ENCODE data around the gene SPR. TPM values are rescaled to one million over a fixed set of nuclear protein-coding genes. Genes with fewer than 3 reads are reported as not detected.

SPR gene
- total and polyA plus RNA-seq, 3 donors from 2014 or later = 15.7 to 27.6 (median 21.7) TPM

DNA sequence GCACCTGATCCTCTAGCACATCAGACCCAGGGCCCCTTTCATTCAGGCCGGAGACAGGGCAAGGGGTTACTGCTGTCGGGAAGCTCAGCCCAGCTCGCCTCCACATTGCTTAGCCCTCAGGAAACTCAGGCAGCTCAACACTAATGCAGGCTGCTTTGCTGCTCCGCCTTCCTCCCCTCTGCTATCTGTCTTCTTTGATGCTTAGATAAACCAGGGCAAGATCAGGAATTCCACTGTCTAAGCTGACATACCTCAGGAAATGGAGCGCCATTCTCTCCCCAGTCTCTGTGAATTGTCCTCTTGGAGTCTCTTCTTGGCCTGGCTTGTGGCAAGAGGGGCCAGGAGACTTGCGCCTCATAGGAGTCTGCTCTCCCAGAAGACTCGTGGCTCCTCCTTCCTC is 35.9 kb upstream of the SPR start:
- intact Hi-C loops (cut with DNase I; ENCODE audit: low total_unique reads) = loop anchor here (10.0 kb wide), 1 partner anchor 77 kb away; no protein-coding TSS in a partner anchor
- no peak for TF ChIP-seq POLR2A (IDR thresholded peaks at IDR 0.05)
- TF ChIP-seq, protein P1, sequence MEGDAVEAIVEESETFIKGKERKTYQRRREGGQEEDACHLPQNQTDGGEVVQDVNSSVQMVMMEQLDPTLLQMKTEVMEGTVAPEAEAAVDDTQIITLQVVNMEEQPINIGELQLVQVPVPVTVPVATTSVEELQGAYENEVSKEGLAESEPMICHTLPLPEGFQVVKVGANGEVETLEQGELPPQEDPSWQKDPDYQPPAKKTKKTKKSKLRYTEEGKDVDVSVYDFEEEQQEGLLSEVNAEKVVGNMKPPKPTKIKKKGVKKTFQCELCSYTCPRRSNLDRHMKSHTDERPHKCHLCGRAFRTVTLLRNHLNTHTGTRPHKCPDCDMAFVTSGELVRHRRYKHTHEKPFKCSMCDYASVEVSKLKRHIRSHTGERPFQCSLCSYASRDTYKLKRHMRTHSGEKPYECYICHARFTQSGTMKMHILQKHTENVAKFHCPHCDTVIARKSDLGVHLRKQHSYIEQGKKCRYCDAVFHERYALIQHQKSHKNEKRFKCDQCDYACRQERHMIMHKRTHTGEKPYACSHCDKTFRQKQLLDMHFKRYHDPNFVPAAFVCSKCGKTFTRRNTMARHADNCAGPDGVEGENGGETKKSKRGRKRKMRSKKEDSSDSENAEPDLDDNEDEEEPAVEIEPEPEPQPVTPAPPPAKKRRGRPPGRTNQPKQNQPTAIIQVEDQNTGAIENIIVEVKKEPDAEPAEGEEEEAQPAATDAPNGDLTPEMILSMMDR (IDR thresholded peaks at IDR 0.05) = no peak
- DNase-seq = no peak
- Histone ChIP-seq H3K27me3 (no peaks in the 10 kb centered on the region), H3K9me3 (no peaks in the 10 kb centered on the region), H3K27ac (no peak overlapping the region), H3K4me1 (no peaks in the 10 kb centered on the region), H3K36me3 (ENCODE audit: low read depth, missing control alignments) (no peaks in the 10 kb centered on the region), H3K4me3 (no peak overlapping the region)
- WGBS, 2 donors = 59 to 65% methylated on average over 7 of the region's 7 CpGs

DNA sequence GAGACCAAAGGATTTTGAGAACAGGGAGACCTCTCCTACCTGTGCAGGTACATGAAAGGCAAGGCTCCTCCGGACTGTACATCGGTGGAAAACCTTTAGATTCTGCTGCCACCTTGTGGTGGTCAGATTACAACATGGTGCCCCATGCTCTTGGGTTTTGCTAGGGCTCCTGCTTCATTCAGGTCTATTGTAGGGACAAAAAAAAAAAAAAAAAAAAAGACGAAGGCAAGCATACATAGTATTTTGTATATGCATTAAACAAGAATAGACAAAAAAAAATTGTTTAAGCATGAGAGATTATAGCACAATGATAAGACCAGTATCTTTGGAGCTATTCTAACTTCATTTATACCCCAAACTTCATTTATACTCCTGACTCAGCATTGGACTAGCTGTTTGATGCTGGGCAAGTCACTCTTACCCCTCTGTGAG is 27.4 kb upstream of the SPR start:
- no peaks in the 10 kb centered on the region for H3K36me3 ChIP-seq (ENCODE audit: low read depth, missing control alignments)
- DNase-seq = peak; percentile 79
- H3K27me3 ChIP-seq = no peaks in the 10 kb centered on the region
- no peak for TF ChIP-seq POLR2A (IDR thresholded peaks at IDR 0.05)
- TF ChIP-seq, protein P1 (IDR thresholded peaks at IDR 0.05) = peak in 2 of 3 experiments; percentile 34 to 46
- H3K9me3 ChIP-seq = no peaks in the 10 kb centered on the region
- H3K4me1 ChIP-seq = no peaks in the 10 kb centered on the region
- intact Hi-C loops (cut with DNase I; ENCODE audit: low total_unique reads) = loop anchor here (10.0 kb wide), 1 partner anchor 85 kb away; no protein-coding TSS in a partner anchor
- WGBS, 2 donors = 7 to 18% methylated on average over 3 of the region's 3 CpGs
- no peak overlapping the region for H3K27ac ChIP-seq
- H3K4me3 ChIP-seq = no peak overlapping the region

DNA sequence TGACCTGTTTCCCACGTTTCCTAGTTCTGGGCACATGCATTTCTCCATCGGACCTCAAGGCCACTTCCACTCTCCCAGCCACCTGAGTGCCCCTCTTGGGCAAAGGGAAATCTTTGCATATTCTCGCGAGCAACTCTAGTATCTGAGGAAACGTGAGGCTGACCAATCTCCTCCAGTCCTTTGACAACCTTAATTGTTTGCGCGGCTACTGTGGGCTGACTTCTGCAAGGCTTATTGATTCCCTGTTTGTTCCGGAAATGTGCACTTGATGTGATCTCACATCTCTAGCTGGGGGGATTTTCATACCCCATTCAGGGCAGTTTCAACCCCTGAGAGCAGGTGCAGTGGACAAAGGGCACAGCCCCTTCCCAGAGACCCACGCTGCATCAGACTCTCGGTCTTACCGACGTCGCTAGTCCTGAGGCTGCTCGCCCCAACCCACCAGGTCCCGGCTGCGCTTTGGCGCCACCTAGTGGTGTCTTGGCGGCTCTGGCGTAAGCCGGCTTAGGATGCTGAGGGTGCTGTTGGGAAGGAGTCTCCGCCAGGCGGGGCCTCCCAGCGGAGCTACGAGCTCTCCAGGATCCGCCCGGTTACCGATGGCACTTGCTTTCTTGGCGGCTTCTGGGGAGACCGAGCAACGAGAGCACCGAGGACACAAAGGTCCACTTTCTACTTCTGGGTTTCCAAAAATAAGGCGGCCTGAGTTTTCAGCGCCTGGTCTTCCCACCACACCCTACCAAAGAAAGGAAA is 24.8 kb upstream of the SPR start:
- H3K4me3 ChIP-seq = peak overlapping the region; percentile 20 to 34
- peak; percentile 94 for DNase-seq
- H3K27me3 ChIP-seq = no peaks in the 10 kb centered on the region
- no peak for TF ChIP-seq POLR2A (IDR thresholded peaks at IDR 0.05)
- TF ChIP-seq, protein P1 (IDR thresholded peaks at IDR 0.05) = peak; percentile 80 to 94 (median 83)
- no peaks in the 10 kb centered on the region for H3K4me1 ChIP-seq
- no peak overlapping the region for H3K27ac ChIP-seq
- intact Hi-C loops (cut with DNase I; ENCODE audit: low total_unique reads) = no loop called here
- 6 to 7% methylated on average over 22 to 33 of the region's 33 CpGs for WGBS, 2 donors
- H3K9me3 ChIP-seq = no peaks in the 10 kb centered on the region
- no peaks in the 10 kb centered on the region for H3K36me3 ChIP-seq (ENCODE audit: low read depth, missing control alignments)

DNA sequence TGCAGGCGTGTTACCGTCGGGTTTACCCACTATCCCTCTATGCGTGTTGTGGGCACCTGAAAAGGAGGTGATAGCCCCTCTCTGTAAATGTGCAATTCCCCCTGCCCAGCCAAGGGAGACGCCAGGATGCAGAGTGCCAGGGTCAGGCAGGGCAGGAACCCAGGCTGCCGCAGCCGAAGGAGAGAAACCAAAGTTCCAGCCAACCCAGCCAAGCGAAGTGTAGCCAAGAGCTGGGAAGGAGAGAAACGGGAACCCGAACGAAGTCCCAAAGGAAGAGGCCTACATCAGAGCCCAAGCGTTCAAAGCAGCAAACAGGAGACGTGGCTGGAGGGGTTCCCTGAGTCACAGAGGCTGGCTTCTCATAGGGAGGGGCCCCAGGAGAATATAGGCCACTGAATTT is 24.2 kb upstream of the SPR start:
- Histone ChIP-seq H3K4me1 (no peaks in the 10 kb centered on the region), H3K36me3 (ENCODE audit: low read depth, missing control alignments) (no peaks in the 10 kb centered on the region), H3K27me3 (no peaks in the 10 kb centered on the region), H3K27ac (no peak overlapping the region), H3K9me3 (no peaks in the 10 kb centered on the region), H3K4me3 (peak overlapping the region; percentile 20 to 34)
- intact Hi-C loops (cut with DNase I; ENCODE audit: low total_unique reads) = no loop called here
- DNase-seq = peak; percentile 15
- TF ChIP-seq, protein P1 (IDR thresholded peaks at IDR 0.05) = no peak
- TF ChIP-seq POLR2A (IDR thresholded peaks at IDR 0.05) = no peak
- 36 to 39% methylated on average over 13 of the region's 13 CpGs for WGBS, 2 donors

DNA sequence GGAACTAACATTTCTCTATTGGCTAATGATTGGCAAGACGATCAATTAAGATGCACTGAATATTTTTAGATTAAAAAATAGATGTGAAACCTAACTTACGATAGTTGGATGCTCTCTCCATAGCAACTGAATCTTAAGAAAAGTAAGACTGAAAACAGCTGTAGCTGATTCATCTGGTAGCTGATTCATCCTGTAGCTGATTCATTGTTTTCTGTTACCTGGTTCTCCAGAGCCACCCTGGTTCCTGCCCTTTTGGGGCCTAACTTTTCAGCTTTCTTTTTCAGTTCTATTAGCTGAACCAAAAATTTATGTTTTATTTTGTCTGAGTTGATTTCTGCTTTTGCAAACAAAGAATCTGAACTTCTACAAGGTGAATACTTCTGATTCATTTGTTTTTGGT is 22.7 kb upstream of the SPR start:
- H3K27ac ChIP-seq = no peak overlapping the region
- H3K4me3 ChIP-seq = no peak overlapping the region
- DNase-seq = no peak
- H3K4me1 ChIP-seq = no peaks in the 10 kb centered on the region
- intact Hi-C loops (cut with DNase I; ENCODE audit: low total_unique reads) = no loop called here
- H3K27me3 ChIP-seq = no peaks in the 10 kb centered on the region
- TF ChIP-seq POLR2A (IDR thresholded peaks at IDR 0.05) = no peak
- TF ChIP-seq, protein P1 (IDR thresholded peaks at IDR 0.05) = no peak
- H3K9me3 ChIP-seq = no peaks in the 10 kb centered on the region
- 45 to 63% methylated on average over 2 of the region's 2 CpGs for WGBS, 2 donors
- H3K36me3 ChIP-seq (ENCODE audit: low read depth, missing control alignments) = no peaks in the 10 kb centered on the region

All from testis (tissue), 3 donors.